GM11168 (cell line): Measurements from ENCODE around the gene RAB11FIP4.

Source experiments
- in situ Hi-C: fragments of 300-500 bp; cut with MboI; formaldehyde crosslinking; loops from one replicate; pipeline ENCODE4 v1.12.0; 2022; ENCODE audit warnings: low sequenced_read_pairs; ENCODE audit not compliant: unreplicated experiment

The RAB11FIP4 gene

GRCh38 chr17:31494259-31495021 lies 103.0 kb downstream of the RAB11FIP4 start:
- in situ Hi-C loops, result no loop called here

- in situ Hi-C loops, result no loop called here
These were observed 103.8 kb downstream of the RAB11FIP4 start for GRCh38 chr17:31495022-31495885.

DNA sequence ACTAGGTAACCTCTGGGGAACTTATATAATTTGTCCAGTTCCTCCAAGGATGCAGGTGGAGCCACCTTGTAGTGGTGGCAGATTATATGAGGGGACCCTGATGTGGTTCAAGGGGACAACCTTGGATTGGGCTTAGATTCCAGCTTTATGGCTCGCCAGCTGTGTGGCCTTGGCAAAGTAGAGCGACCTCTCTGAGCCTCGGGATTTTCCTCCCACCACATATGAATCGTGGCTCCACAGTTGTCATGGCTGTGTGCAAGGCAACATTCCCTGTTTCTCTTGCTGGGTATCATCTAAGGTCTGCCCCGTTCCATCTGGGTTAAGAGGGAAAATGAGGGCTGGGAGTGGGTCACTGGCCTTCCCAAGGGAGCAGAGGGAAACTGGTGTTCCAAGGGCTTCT lies 104.6 kb downstream of the RAB11FIP4 start:
- in situ Hi-C loops, result no loop called here

- in situ Hi-C loops, result no loop called here
These were observed 105.1 kb downstream of the RAB11FIP4 start for GRCh38 chr17:31496601-31497000.

DNA sequence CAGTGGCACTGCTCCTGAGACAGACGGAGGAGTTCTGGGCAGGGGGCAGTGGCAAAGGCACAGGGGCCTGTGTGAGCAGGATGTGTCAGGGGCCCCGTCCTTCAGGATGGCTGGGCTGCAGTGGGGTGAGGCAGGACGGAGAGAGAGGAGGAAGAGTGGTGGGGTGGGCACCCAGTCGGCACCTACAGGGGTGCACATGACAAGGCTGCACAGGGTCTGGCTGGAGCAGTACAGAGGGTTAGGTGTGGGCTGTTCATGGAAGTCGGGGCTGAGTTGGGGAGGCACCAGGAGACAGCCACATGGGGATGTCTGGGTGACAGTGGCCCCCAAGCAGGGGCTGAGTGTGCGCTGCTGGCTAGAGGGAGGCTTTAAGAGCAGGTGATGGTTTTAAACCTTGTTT lies 106.0 kb downstream of the RAB11FIP4 start:
- in situ Hi-C loops, result no loop called here

- in situ Hi-C loops, result no loop called here
These were observed 106.7 kb downstream of the RAB11FIP4 start for GRCh38 chr17:31497994-31498826.

DNA sequence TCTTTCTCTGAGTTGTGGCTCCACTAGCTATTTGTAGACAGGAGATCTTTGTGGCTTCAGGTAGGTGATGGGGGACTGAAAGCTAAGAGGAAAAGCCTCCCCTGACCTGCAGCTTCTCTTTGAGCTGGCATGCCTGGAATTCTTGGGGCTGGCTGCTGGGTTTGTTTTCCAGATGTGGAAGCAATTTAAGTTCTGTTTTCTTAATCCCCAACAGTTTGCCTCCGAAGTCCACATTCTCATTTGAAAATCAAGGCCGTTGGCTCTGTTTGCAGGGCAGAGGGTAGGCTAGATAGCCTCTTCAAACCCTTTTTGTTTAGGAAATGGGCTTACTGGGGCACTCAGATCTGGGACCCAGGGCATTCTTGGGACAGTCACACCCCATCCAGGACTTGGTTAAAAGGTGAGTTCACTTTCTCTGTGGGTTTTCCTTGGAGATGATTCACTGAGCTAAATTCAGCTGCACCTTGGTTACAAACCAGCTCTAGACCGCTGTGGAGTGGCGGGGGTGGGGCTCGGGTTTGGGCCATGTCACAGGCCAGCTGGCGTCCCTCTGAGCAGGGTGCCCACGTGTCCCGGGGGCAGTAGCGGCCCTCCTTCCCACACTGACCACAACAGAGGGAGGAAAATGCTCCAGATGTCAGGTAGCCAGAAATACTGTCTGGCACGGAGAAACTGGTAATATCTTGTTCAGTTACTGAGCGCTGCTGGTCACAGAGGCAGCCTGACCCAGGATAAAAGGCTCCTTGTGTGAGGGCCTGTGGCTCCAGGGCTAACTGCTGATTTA lies 108.5 kb downstream of the RAB11FIP4 start:
- in situ Hi-C loops, result no loop called here

DNA sequence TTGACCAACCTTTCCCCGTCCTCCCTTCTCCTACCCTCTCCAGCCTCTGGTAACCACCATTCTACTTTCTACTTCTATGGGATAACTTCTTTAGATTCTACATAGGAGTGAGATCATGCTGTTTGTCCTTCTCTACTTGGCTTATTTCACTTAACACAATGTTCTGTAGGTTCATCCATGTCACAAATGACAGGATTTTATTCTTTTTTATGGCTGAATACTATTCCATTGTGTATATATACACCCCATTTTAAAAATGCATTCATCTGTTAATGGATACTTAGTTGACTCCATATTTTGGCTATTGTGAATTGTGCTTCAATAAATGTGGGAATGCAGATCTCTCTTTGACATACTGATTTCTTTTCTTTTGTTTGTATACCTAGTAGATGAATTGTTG lies 115.0 kb downstream of the RAB11FIP4 start:
- in situ Hi-C loops, result no loop called here

DNA sequence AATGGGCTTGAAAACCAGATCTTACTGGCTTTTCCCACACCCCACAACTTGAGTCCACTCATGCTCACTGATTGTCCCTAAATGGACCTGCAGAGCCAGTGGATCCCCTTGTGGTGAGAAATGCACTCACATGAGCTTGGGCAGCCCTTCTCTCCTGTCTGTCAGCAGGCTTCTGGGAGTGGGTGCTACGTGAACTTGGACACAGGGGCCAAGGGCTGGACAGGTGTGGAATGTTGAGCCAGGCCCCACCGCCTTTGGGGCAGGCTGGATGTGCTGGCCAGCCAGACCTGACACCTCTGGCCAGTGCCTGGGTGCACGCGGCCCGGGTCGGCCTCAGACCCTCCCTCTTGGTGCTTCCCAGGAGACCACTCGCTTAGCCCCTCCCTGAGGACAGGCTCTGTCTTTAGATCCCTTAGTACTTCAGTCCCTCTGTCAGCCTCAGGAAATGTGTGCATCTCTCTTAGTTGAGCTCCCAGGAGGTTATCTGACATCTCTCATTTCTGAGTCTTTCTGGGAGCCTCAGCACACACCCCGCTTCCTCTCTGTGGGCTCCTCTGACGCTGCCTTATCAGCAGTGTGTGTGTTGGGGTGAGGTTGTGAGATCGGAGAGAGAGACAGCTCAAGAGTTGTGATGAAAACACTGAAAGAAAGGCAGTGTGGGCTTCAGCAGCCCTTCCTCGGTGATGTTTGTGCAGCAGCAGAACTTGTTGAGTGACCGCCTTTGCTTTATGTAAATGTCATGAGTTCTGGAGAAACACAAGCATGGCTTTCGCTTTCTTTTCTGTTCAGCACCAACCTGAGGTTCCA lies 117.0 kb downstream of the RAB11FIP4 start:
- in situ Hi-C loops, result no loop called here

GRCh38 chr17:31509095-31509804 lies 117.8 kb downstream of the RAB11FIP4 start:
- in situ Hi-C loops, result no loop called here

- in situ Hi-C loops, result no loop called here
These were observed 118.3 kb downstream of the RAB11FIP4 start for GRCh38 chr17:31509805-31510177.

- in situ Hi-C loops, result no loop called here
These were observed 119.1 kb downstream of the RAB11FIP4 start for GRCh38 chr17:31510308-31511194.

DNA sequence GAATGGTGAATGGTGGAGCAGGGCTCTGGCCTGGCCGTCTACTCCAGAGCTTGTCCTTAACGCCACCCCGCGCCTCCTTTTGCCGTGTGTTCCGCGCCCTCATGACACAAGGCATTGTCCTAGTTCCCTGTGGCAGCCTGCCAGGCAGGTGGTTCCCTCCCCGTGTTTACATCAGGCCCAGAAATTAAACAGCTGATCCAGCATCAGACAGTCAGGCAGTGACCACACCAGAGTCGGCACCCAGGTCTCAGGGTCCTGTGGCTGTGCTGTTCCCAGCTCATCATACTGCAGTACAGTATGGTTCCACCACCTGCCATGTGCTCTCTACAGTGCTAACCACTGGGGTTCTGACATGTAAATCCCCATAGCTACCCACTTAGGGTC lies 119.7 kb downstream of the RAB11FIP4 start:
- in situ Hi-C loops, result no loop called here

DNA sequence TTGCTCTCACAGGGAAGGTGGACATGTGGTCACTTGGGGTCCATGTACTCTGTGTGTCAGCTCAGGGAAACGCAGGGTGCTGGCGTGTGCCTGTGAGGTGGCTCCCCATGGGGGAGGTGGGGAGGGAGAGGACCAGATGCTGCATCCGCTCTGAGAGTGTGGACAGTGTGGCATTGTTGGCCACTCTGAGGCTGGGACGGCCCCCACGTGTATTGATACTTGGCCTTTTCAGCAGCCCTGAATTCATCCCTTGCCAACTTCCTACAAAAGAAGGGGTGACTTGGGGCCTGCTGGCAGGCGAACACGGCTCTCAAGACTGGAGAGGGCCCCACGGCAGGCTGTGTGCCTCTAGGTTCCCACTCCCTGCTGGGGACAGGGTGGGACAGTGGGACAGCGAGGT lies 120.1 kb downstream of the RAB11FIP4 start:
- in situ Hi-C loops, result no loop called here

GRCh38 chr17:31512104-31512740 lies 120.7 kb downstream of the RAB11FIP4 start:
- in situ Hi-C loops, result no loop called here

DNA sequence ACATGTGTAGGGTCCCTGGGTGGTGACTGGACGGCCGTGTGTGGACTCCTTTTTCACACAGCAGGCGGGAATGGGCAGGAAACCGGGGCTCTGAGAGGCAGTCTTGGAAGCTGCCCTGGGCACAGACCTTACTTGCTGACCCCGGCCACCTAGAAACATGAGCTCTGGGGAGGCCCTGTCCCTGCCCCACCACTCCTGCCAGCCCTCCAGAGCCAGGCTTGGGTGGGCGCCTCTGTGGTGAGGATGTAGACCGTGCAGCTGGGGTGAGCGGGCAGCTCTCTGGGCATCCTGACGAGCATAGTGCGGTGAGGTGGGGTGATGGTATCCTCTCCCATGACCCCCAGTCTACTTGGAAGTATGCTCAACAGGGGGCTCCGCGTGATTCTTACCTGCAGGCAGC lies 121.3 kb downstream of the RAB11FIP4 start:
- in situ Hi-C loops, result no loop called here
